Gastroesophageal sphincter (tissue), 4 donors: ENCODE results near the gene CDKN2AIP. TPM values are rescaled to one million over a fixed set of nuclear protein-coding genes. Genes with fewer than 3 reads are reported as not detected.

Source experiments
- ATAC-seq: fragments of 150-250 bp; one replicate; pipeline ENCODE4 v1.9.1; 2016; ENCODE audit warnings: mild to moderate bottlenecking, moderate library complexity
- H3K27ac ChIP-seq, 4 donors: fragments of 200-600 bp; sonication (generic) in 3 of 4; 1 replicate in 3 of 4; 2 replicates in 1 of 4; pipeline ENCODE4 v1.5.1; 2016 to 2019
- H3K27me3 ChIP-seq: fragments of 200-600 bp; sonication (generic); one replicate; pipeline ENCODE4 v1.5.1; 2019
- H3K36me3 ChIP-seq, 2 donors: fragments of 200-600 bp; sonication (generic); one replicate each; pipeline ENCODE4 v1.5.1; 2019; ENCODE audit warnings: control low read depth in 1 of 2
- H3K4me1 ChIP-seq, 3 donors: fragments of 200-600 bp; sonication (generic); 1 replicate in 2 of 3; 2 replicates in 1 of 3; pipeline ENCODE4 v1.5.1; 2016 to 2019; ENCODE audit warnings: control low read depth in 2 of 3
- H3K4me3 ChIP-seq, 2 donors: fragments of 200-600 bp; sonication (generic); one replicate each; pipeline ENCODE4 v1.5.1; 2019; ENCODE audit warnings: mild to moderate bottlenecking in 1 of 2, moderate library complexity in 1 of 2
- H3K9me3 ChIP-seq, 3 donors: fragments of 200-600 bp; sonication (generic); one replicate each; pipeline ENCODE4 v1.5.1; 2017 to 2019; ENCODE audit warnings: control low read depth in 2 of 3
- EP300 ChIP-seq: sonication (generic); formaldehyde crosslinking; IDR thresholded peaks from one replicate; pipeline ENCODE4 v1.6.1; 2017; ENCODE audit warnings: antibody characterized with exemption, mild to moderate bottlenecking
- POLR2A ChIP-seq, 2 donors: fragments of 450-650 bp; IDR thresholded peaks; one replicate each; pipeline ENCODE4 v1.6.1; 2017; ENCODE audit warnings: antibody characterized with exemption in 2 of 2, mild to moderate bottlenecking in 2 of 2, moderate library complexity in 1 of 2
- POLR2AphosphoS5 ChIP-seq: sonication (generic); formaldehyde crosslinking; IDR thresholded peaks from one replicate; pipeline ENCODE4 v1.6.1; 2017; ENCODE audit warnings: antibody characterized with exemption
- WGBS, 2 donors: methylation state at CpG; one replicate each; pipeline ENCODE4 v1.1.5; 2018; ENCODE audit warnings: low coverage in 1 of 2; 5-methylcytosine and 5-hydroxymethylcytosine counted together
- total RNA-seq, 4 donors: library from RNA; depleted of rRNA; stranded (reverse); fragments of >200 nt; gene quantifications; one replicate each; pipeline ENCODE4 v1.1.0, GENCODE V29; 2016
- TF ChIP-seq, protein P1 (sequence below), 4 experiments: fragments of 200-600 bp in 2 of 4; fragments of 450-650 bp in 2 of 4; sonication (generic) in 1 of 4; IDR thresholded peaks; one replicate each; pipeline ENCODE4 v1.5.1; 2017 to 2019; ENCODE audit warnings: antibody characterized with exemption in 4 of 4, mild to moderate bottlenecking in 2 of 4, moderate library complexity in 2 of 4

Gene CDKN2AIP
- total RNA-seq, 4 donors from 2014 or later, result 25.5 to 31.6 (median 28.9) TPM

DNA sequence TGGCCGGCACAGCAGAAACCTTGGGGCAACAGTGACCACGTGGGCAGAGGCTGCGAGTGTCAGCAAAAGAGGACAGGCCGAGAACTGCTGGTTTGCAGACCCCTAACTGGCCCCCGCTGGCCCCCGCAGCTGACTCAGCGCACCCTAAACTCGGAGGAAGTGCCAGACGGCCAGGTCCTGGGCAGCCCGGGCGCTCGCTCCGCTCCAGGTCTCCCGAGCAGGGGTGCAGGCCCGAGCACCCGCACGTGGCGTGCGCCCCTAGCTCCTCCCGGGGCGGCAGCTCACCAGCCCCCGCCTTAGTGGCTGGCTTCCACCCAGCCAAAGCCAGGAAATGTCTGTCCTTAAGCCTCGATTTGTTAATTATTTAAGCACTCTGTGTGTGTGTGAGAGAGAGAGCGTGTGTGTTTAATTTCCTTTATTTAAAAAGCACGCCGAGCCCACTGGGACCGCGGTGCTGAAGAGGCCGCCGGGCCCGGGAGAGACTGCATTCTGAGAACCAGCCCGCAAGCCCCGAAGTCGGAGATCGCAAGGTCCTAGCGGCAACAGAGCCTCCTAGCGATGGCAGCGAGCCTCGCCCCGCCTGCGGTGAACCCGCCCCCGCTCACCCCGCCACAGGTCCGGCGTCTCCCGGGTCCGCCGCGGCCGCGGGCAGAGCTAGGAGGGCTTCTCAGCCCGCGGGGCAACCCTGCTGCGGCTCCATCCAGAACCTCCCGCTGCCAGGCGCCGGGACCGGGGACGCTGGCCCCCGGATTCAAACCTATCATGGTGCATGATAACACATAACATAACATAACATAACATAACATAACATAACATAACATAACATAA, 45.9 kb upstream of the CDKN2AIP start:
- Histone ChIP-seq H3K4me1 (peaks cover 0 to 15% (median 0%) of the 10 kb centered on the region in 3 donors), H3K36me3 (no peaks in the 10 kb centered on the region), H3K4me3 (peak overlapping the region; percentile 43 to 55), H3K27ac (peak overlapping the region in 3 of 4 donors; percentile 18 to 66 (median 54)), H3K27me3 (peaks cover 4% of the 10 kb centered on the region), H3K9me3 (no peaks in the 10 kb centered on the region)
- 0 to 3% methylated on average over 5 to 12 of the region's 61 CpGs for WGBS, 2 donors
- ATAC-seq, result peak; percentile 86
- TF ChIP-seq EP300, result no peak
- peak in 1 of 2 donors; percentile 13 for TF ChIP-seq POLR2A (IDR thresholded peaks at IDR 0.05)
- TF ChIP-seq, protein P1, sequence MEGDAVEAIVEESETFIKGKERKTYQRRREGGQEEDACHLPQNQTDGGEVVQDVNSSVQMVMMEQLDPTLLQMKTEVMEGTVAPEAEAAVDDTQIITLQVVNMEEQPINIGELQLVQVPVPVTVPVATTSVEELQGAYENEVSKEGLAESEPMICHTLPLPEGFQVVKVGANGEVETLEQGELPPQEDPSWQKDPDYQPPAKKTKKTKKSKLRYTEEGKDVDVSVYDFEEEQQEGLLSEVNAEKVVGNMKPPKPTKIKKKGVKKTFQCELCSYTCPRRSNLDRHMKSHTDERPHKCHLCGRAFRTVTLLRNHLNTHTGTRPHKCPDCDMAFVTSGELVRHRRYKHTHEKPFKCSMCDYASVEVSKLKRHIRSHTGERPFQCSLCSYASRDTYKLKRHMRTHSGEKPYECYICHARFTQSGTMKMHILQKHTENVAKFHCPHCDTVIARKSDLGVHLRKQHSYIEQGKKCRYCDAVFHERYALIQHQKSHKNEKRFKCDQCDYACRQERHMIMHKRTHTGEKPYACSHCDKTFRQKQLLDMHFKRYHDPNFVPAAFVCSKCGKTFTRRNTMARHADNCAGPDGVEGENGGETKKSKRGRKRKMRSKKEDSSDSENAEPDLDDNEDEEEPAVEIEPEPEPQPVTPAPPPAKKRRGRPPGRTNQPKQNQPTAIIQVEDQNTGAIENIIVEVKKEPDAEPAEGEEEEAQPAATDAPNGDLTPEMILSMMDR (IDR thresholded peaks at IDR 0.05), result peak in 3 of 4 experiments; percentile 14 to 70 (median 49)

- no peak for ATAC-seq
- TF ChIP-seq EP300, result no peak
- H3K4me3 ChIP-seq, result peak overlapping the region in 1 of 2 donors; percentile 55
- no peak overlapping the region for H3K27ac ChIP-seq
- 88 to 90% methylated on average over 2 to 10 of the region's 15 CpGs for WGBS, 2 donors
- H3K4me1 ChIP-seq, result peaks cover 0 to 15% (median 0%) of the 10 kb centered on the region in 3 donors
- H3K27me3 ChIP-seq, result peaks cover 4% of the 10 kb centered on the region
- no peaks in the 10 kb centered on the region for H3K36me3 ChIP-seq
- no peaks in the 10 kb centered on the region for H3K9me3 ChIP-seq
These were observed 45.3 kb upstream of the CDKN2AIP start for GRCh38 chr4:183399126-183399522.

- Histone ChIP-seq H3K36me3 (no peaks in the 10 kb centered on the region), H3K4me3 (no peak overlapping the region), H3K4me1 (peaks cover 0 to 15% (median 0%) of the 10 kb centered on the region in 3 donors), H3K9me3 (no peaks in the 10 kb centered on the region), H3K27me3 (peaks cover under 1% of the 10 kb centered on the region), H3K27ac (no peak overlapping the region)
- WGBS, 2 donors, result 72 to 78% methylated on average over 10 to 12 of the region's 12 CpGs
- TF ChIP-seq POLR2A (IDR thresholded peaks at IDR 0.05), result no peak
- no peak for TF ChIP-seq POLR2AphosphoS5
- no peak for TF ChIP-seq EP300
- TF ChIP-seq, protein P1 (IDR thresholded peaks at IDR 0.05), result no peak
- ATAC-seq, result no peak
These were observed 44.8 kb upstream of the CDKN2AIP start for GRCh38 chr4:183399616-183400015.

- H3K9me3 ChIP-seq, result no peaks in the 10 kb centered on the region
- WGBS, 2 donors, result 63 to 82% methylated on average over 5 of the region's 5 CpGs
- no peak for ATAC-seq
- no peak overlapping the region for H3K27ac ChIP-seq
- H3K4me1 ChIP-seq, result peaks cover 0 to 15% (median 0%) of the 10 kb centered on the region in 3 donors
- TF ChIP-seq EP300 (no peak), POLR2A (IDR thresholded peaks at IDR 0.05) (no peak), POLR2AphosphoS5 (no peak)
- TF ChIP-seq, protein P1 (IDR thresholded peaks at IDR 0.05), result no peak
- H3K27me3 ChIP-seq, result no peaks in the 10 kb centered on the region
- no peaks in the 10 kb centered on the region for H3K36me3 ChIP-seq
- H3K4me3 ChIP-seq, result no peak overlapping the region
These were observed 44.4 kb upstream of the CDKN2AIP start for GRCh38 chr4:183400035-183400434.

DNA sequence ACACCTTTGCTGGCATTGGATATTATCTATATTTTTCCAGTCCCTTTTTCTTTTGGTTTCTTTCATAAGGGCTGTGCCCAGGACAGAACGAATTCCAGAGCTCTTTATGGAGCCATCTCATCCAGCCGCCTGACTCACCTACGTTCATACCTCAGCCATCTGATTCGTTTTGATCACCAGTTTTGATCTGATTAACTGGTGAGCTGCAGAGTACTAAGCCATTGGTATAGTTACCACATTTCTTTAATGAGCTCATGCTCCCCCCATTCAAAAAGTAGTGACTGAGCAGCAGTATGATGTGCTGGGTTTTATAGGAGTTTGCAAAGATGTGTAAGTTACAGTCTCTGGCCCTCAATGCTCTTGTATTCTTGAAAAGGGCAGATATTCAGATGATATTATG, 43.0 kb upstream of the CDKN2AIP start:
- Histone ChIP-seq H3K4me3 (no peak overlapping the region), H3K36me3 (no peaks in the 10 kb centered on the region), H3K27ac (no peak overlapping the region), H3K4me1 (peaks cover 0 to 15% (median 0%) of the 10 kb centered on the region in 3 donors), H3K9me3 (no peaks in the 10 kb centered on the region), H3K27me3 (no peaks in the 10 kb centered on the region)
- ATAC-seq, result no peak
- no peak for TF ChIP-seq POLR2AphosphoS5
- no peak for TF ChIP-seq POLR2A (IDR thresholded peaks at IDR 0.05)
- 88 to 100% methylated on average over 3 to 4 of the region's 4 CpGs for WGBS, 2 donors

GRCh38 chr4:183402771-183403170, 41.7 kb upstream of the CDKN2AIP start:
- Histone ChIP-seq H3K27ac (no peak overlapping the region), H3K4me3 (no peak overlapping the region), H3K36me3 (no peaks in the 10 kb centered on the region), H3K9me3 (no peaks in the 10 kb centered on the region), H3K4me1 (peaks cover 0 to 20% (median 0%) of the 10 kb centered on the region in 3 donors), H3K27me3 (no peaks in the 10 kb centered on the region)
- 67 to 93% methylated on average over 2 of the region's 4 CpGs for WGBS, 2 donors
- TF ChIP-seq, protein P1 (IDR thresholded peaks at IDR 0.05), result no peak
- TF ChIP-seq POLR2AphosphoS5, result no peak
- ATAC-seq, result no peak
